CD14-positive monocyte (primary cell): Measurements from ENCODE around the gene VWF. TPM values are rescaled to one million over a fixed set of nuclear protein-coding genes. Genes with fewer than 3 reads are reported as not detected.

ENCODE experiments used
- DNase-seq, 3 donors: peaks; one replicate each; pipeline ENCODE4 v3.0.0-alpha.2; 2011 to 2022
- H2AFZ ChIP-seq: 2 replicates; pipeline ENCODE4 v1.6.0; 2012; ENCODE audit warnings: mild to moderate bottlenecking, low read depth, low read length, inconsistent platforms; ENCODE audit not compliant: insufficient read depth, poor library complexity, severe bottlenecking
- H3K27ac ChIP-seq, 2 donors: 1 replicate in 1 of 2; 2 replicates in 1 of 2; pipeline ENCODE4 v1.5.1; 2012 to 2013; ENCODE audit warnings: low read length in 2 of 2, control low read depth in 1 of 2, inconsistent platforms in 1 of 2, low read depth in 1 of 2, mild to moderate bottlenecking in 1 of 2
- H3K27me3 ChIP-seq, 2 donors: one replicate each; pipeline versions ENCODE4 v1.6.0 to v1.6.1; 2011 to 2013; ENCODE audit warnings: low read length in 2 of 2; ENCODE audit not compliant: control insufficient read depth in 2 of 2, insufficient read depth in 2 of 2
- H3K36me3 ChIP-seq, 2 donors: replicated peaks in 1 of 2; 1 replicate in 1 of 2; 2 replicates in 1 of 2; pipeline versions ENCODE4 v1.5.1 to v1.6.1; 2012 to 2013; ENCODE audit warnings: low read length in 2 of 2, control low read depth in 1 of 2, inconsistent platforms in 1 of 2, mild to moderate bottlenecking in 1 of 2; ENCODE audit not compliant: insufficient read depth in 2 of 2, control insufficient read depth in 1 of 2
- H3K4me1 ChIP-seq, 2 donors: 1 replicate in 1 of 2; 2 replicates in 1 of 2; pipeline versions ENCODE4 v1.5.1 to v1.6.1; 2012 to 2013; ENCODE audit warnings: low read length in 2 of 2, control low read depth in 1 of 2, inconsistent platforms in 1 of 2, mild to moderate bottlenecking in 1 of 2, moderate library complexity in 1 of 2; ENCODE audit not compliant: insufficient read depth in 2 of 2, control insufficient read depth in 1 of 2
- H3K4me2 ChIP-seq: replicated peaks from 2 replicates; pipeline ENCODE3; 2012; ENCODE audit warnings: low read length, moderate library complexity, mild to moderate bottlenecking; ENCODE audit not compliant: poor library complexity, severe bottlenecking; ENCODE audit errors: extremely low read depth
- H3K4me3 ChIP-seq, 3 experiments: fragments of 200-600 bp in 1 of 3; sonication (generic) in 1 of 3; replicated peaks in 1 of 3; 1 replicate in 2 of 3; 2 replicates in 1 of 3; pipeline ENCODE4 v1.5.1; 2011 to 2013; ENCODE audit warnings: low read length in 3 of 3, mild to moderate bottlenecking in 3 of 3, control low read depth in 2 of 3, low read depth in 2 of 3, inconsistent platforms in 1 of 3, moderate library complexity in 1 of 3
- H3K79me2 ChIP-seq: 2 replicates; pipeline ENCODE4 v1.6.0; 2012; ENCODE audit warnings: mild to moderate bottlenecking, control low read depth, inconsistent platforms, low read length, moderate library complexity; ENCODE audit not compliant: insufficient read depth
- H3K9ac ChIP-seq: 2 replicates; pipeline ENCODE4 v1.6.0; 2017; ENCODE audit warnings: low read length, mild to moderate bottlenecking; ENCODE audit not compliant: insufficient read depth, poor library complexity, severe bottlenecking
- H3K9me3 ChIP-seq, 2 donors: replicated peaks in 1 of 2; 1 replicate in 1 of 2; 2 replicates in 1 of 2; pipeline versions ENCODE4 v1.5.1 to v1.6.1; 2012 to 2013; ENCODE audit warnings: low read length in 2 of 2, control low read depth in 1 of 2; ENCODE audit not compliant: control insufficient read depth in 1 of 2, insufficient read depth in 1 of 2
- H4K20me1 ChIP-seq: 2 replicates; pipeline ENCODE4 v1.6.0; 2012; ENCODE audit warnings: mild to moderate bottlenecking, low read length, control low read depth, moderate library complexity; ENCODE audit not compliant: insufficient read depth
- H3K27ac Mint-ChIP-seq, 7 donors: one replicate each; pipeline ENCODE4 v1.8.0; 2020; ENCODE audit warnings: mild to moderate bottlenecking in 7 of 7, mixed read lengths in 7 of 7, moderate library complexity in 6 of 7, inconsistent platforms in 2 of 7
- H3K27me3 Mint-ChIP-seq, 3 donors: one replicate each; pipeline ENCODE4 v1.8.0; 2021 to 2022; ENCODE audit warnings: low read depth in 3 of 3, mild to moderate bottlenecking in 3 of 3, mixed read lengths in 3 of 3, moderate library complexity in 3 of 3, inconsistent platforms in 1 of 3
- H3K36me3 Mint-ChIP-seq, 2 donors: one replicate each; pipeline ENCODE4 v1.8.0; 2020; ENCODE audit warnings: mixed read lengths in 2 of 2, inconsistent platforms in 1 of 2, mild to moderate bottlenecking in 1 of 2
- H3K4me1 Mint-ChIP-seq: one replicate; pipeline ENCODE4 v1.8.0; 2020; ENCODE audit warnings: mild to moderate bottlenecking, mixed read lengths
- H3K4me3 Mint-ChIP-seq, 2 donors: one replicate each; pipeline ENCODE4 v1.8.0; 2020; ENCODE audit warnings: mild to moderate bottlenecking in 2 of 2, mixed read lengths in 2 of 2, moderate library complexity in 1 of 2
- H3K9me3 Mint-ChIP-seq, 7 donors: one replicate each; pipeline ENCODE4 v1.8.0; 2020 to 2022; ENCODE audit warnings: mixed read lengths in 7 of 7, mild to moderate bottlenecking in 6 of 7, moderate library complexity in 6 of 7, inconsistent platforms in 2 of 7
- WGBS: methylation state at CpG from one replicate; pipeline ENCODE4 v1.1.5; 2013; ENCODE audit warnings: missing lambda C conversion rate; ENCODE audit not compliant: insufficient coverage; 5-methylcytosine and 5-hydroxymethylcytosine counted together
- intact Hi-C, 2 donors: fragments of 100-400 bp; cut with micrococcal nuclease; formaldehyde crosslinking; loops; one replicate each; pipeline versions ENCODE4 v1.15.0 to v1.15.1; 2023
- polyA plus RNA-seq, 3 donors: library from polyadenylated mRNA; depleted of rRNA in 1 of 3; unstranded in 2 of 3; stranded (reverse) in 1 of 3; fragments of 300-500 nt in 2 of 3; fragments of >200 nt in 1 of 3; fragmentation: Illumina TruSeq in 2 of 3; gene quantifications; 1 replicate in 2 of 3; 2 replicates in 1 of 3; pipeline ENCODE4 v1.2.3, GENCODE V29; 2012 to 2021
- TF ChIP-seq, protein P1 (sequence below): fragments of 200-600 bp; IDR thresholded peaks from one replicate; pipeline ENCODE4 v1.8.0; 2022; ENCODE audit warnings: antibody characterized with exemption, mild to moderate bottlenecking

VWF gene
- polyA plus RNA-seq, 3 donors = 0.17 to 0.49 (median 0.48) TPM

DNA sequence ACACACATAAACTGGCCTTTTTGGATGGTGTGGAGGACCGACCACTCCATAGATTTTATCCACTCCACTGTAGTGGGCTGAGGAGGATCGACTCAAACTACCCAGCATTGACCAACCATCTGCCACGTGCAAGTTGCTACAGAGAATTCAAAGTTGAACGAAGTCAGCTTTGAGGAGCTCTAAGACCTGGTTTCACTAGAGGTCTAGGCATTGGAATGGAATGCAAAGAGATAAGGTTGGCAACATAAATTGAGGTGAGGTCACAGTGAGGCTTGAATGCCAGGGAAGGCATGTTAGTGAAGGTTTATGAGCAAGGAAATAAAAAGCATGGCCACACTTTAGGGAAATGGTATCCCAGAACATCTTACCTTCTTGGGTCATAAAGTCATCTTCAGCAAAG is 14.5 kb downstream of the VWF start:
- intact Hi-C loops = no loop called here
- Histone ChIP-seq H2AFZ (no peak overlapping the region), H3K9me3 (no peaks in the 10 kb centered on the region), H3K4me1 (peaks cover 9 to 10% of the 10 kb centered on the region in 2 donors), H3K79me2 (no peaks in the 10 kb centered on the region), H3K4me3 (no peak overlapping the region), H3K9ac (no peak overlapping the region), H3K4me2 (no peak overlapping the region), H4K20me1 (no peaks in the 10 kb centered on the region), H3K36me3 (no peaks in the 10 kb centered on the region), H3K27me3 (peaks cover 0 to 3% of the 10 kb centered on the region in 2 donors), H3K27ac (no peak overlapping the region)
- no peak for DNase-seq
- TF ChIP-seq, protein P1, sequence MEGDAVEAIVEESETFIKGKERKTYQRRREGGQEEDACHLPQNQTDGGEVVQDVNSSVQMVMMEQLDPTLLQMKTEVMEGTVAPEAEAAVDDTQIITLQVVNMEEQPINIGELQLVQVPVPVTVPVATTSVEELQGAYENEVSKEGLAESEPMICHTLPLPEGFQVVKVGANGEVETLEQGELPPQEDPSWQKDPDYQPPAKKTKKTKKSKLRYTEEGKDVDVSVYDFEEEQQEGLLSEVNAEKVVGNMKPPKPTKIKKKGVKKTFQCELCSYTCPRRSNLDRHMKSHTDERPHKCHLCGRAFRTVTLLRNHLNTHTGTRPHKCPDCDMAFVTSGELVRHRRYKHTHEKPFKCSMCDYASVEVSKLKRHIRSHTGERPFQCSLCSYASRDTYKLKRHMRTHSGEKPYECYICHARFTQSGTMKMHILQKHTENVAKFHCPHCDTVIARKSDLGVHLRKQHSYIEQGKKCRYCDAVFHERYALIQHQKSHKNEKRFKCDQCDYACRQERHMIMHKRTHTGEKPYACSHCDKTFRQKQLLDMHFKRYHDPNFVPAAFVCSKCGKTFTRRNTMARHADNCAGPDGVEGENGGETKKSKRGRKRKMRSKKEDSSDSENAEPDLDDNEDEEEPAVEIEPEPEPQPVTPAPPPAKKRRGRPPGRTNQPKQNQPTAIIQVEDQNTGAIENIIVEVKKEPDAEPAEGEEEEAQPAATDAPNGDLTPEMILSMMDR = no peak
- Mint-ChIP-seq H3K9me3 (peaks cover 0 to 6% (median 1%) of the 10 kb centered on the region in 7 donors), H3K27me3 (peaks cover 0 to 10% (median 5%) of the 10 kb centered on the region in 3 donors), H3K36me3 (no peaks in the 10 kb centered on the region), H3K4me1 (peaks cover 14% of the 10 kb centered on the region), H3K4me3 (no peak overlapping the region), H3K27ac (no peak overlapping the region)
- WGBS = 100% methylated on average over 1 of the region's 4 CpGs

DNA sequence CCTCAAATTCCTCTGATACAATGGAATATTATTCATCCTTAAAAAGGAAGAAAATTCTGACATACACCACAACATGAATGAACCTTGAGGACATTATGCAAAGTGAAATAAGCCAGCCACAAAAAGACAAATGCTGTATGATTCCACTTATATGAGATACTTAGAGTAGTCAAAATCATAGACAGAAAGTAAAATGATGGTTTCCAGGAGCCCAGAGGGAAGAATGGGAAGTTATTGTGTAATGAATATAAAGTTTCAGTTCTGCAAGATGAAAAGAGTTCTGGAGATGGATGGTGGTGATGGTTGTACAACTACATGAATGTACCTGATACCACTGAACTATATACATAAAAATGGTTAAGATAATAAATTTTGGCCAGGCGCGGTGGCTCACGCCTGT is 18.3 kb downstream of the VWF start:
- Histone ChIP-seq H3K36me3 (no peaks in the 10 kb centered on the region), H3K79me2 (no peaks in the 10 kb centered on the region), H3K4me3 (no peak overlapping the region), H3K9ac (no peak overlapping the region), H3K4me1 (peaks cover 10 to 14% of the 10 kb centered on the region in 2 donors), H3K4me2 (no peak overlapping the region), H4K20me1 (no peaks in the 10 kb centered on the region), H3K27ac (no peak overlapping the region), H3K9me3 (no peaks in the 10 kb centered on the region), H2AFZ (no peak overlapping the region), H3K27me3 (no peaks in the 10 kb centered on the region)
- Mint-ChIP-seq H3K4me3 (no peak overlapping the region), H3K9me3 (peaks cover 0 to 6% (median 0%) of the 10 kb centered on the region in 7 donors), H3K27ac (peak overlapping the region in 1 of 7 donors; percentile 40), H3K36me3 (no peaks in the 10 kb centered on the region), H3K27me3 (peaks cover 0 to 3% (median 0%) of the 10 kb centered on the region in 3 donors), H3K4me1 (peaks cover 14% of the 10 kb centered on the region)
- TF ChIP-seq, protein P1 = no peak
- DNase-seq = peak in 2 of 3 donors; percentile 36 to 46
- intact Hi-C loops = no loop called here
- WGBS = 100% methylated on average over 1 of the region's 3 CpGs
